SK-N-SH treated with all-trans-retinoic acid at 6 μM for 48 hours (cell line): Measurements from ENCODE around the gene FGF19.

Experiments
- ARNTL ChIP-seq: fragments of 450-650 bp; formaldehyde crosslinking; IDR thresholded peaks from 2 replicates; pipeline ENCODE4 v1.5.0; 2020; ENCODE audit warnings: low read depth, mild to moderate bottlenecking, moderate library complexity, borderline replicate concordance
- RARB ChIP-seq: fragments of 250-450 bp; sonication (Bioruptor Pico); IDR thresholded peaks from 2 replicates; pipeline ENCODE4 v1.8.0; 2021; ENCODE audit warnings: mild to moderate bottlenecking, moderate library complexity
- ZFP3 ChIP-seq: fragments of 250-450 bp; sonication (Bioruptor Pico); IDR thresholded peaks from 2 replicates; pipeline ENCODE4 v1.5.0; 2020; ENCODE audit warnings: mild to moderate bottlenecking, moderate library complexity
- TF ChIP-seq, protein P1 (sequence below): fragments of 250-450 bp; sonication (Bioruptor Pico); IDR thresholded peaks from 2 replicates; pipeline ENCODE4 v1.5.1; 2021; ENCODE audit warnings: mild to moderate bottlenecking, moderate library complexity

DNA sequence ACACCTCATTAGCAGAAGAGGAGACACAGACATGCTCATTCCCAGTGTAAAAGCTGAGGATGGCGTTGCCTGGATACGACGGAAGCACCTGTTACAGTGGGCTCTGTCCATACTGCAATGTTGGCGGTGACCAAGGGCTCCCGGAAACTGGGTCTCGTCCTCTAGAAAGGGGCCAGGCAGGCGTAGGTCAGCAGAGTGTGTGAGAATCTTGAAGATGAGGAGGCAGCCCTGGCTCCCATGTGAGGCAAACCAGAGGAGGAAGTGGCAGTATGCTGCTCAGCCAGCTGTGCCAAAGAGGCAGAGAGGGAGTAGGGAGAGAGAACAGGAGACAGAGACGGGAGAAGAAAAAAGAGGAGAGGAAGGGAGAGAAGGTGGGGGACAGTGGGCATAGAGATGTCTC is 38.9 kb downstream of the FGF19 start:
- TF ChIP-seq ZFP3 (CRISPR knock-in tag) (no peak), ARNTL (CRISPR knock-in tag) (no peak), RARB (no peak)
- TF ChIP-seq, protein P1, sequence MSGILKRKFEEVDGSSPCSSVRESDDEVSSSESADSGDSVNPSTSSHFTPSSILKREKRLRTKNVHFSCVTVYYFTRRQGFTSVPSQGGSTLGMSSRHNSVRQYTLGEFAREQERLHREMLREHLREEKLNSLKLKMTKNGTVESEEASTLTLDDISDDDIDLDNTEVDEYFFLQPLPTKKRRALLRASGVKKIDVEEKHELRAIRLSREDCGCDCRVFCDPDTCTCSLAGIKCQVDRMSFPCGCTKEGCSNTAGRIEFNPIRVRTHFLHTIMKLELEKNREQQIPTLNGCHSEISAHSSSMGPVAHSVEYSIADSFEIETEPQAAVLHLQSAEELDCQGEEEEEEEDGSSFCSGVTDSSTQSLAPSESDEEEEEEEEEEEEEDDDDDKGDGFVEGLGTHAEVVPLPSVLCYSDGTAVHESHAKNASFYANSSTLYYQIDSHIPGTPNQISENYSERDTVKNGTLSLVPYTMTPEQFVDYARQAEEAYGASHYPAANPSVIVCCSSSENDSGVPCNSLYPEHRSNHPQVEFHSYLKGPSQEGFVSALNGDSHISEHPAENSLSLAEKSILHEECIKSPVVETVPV (CRISPR knock-in tag), result no peak
